GM18909 (cell line): ENCODE measurements around the gene TOLLIP.

Experiments
- ATAC-seq: cut with Tn5 transposase; IDR thresholded peaks from one replicate; pipeline ENCODE4 v1.9.1; 2021; ENCODE audit warnings: mild to moderate bottlenecking; ENCODE audit not compliant: unreplicated experiment, poor library complexity

TOLLIP gene

DNA sequence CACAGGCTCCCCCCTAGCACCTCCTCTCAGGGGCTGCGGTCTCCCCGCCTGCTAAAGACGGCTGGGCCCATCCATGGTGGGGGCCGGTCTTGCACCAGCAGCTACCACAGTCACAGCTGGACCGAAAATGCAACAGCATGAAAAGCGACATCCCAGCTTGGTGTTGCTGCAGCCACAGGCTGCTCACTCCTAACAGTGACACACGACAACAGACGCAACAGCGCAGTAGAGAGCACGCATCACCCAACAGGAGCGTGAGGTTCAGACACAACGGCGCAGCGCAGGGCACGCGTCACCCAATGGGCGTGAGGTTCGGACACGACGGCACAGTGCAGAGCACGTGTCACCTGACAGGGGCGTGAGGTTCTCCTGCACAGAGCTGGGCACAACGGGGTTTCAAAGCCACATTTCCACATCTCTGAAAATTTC lies 24.1 kb downstream of the TOLLIP start:
- no peak for ATAC-seq

DNA sequence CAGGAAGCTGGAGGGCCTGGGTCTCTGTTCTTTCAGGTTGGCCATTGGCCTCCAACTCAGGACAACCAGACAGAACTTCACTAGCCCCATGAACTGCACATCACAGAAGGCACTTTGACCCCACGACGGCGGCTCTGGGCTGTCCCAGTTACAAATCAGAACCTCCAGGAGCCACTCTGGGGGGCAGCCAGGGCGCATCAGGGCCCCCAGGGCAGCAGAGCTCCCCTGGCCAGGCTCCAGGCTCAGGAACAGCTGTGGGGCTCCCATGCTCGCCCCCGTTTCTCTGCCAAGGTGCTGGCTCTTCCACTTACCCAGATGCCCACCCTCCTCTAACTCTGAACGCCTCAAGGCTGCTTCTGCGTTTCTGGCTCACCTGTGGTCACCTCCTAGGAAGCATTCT lies 25.5 kb downstream of the TOLLIP start:
- no peak for ATAC-seq

DNA sequence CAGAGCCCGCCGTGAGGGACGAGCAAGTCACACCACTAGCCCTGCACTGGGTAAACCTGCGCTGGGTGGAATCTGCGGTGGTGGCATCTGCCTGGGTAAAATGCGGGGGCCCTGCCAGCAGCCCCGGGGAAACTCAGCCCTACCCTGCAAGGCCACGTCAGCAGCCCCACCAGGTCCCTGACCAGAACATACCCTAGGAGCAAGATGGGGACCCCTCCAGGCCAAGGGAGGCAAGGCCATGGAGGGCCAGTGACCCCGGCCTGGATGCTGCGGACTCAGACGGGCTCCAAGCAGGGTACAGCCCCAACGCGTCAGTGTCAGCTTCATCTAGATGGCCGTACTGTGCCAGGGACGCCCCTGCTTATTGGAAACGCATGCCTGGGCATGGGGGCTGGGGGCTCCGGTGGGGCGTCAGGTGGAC lies 26.3 kb downstream of the TOLLIP start:
- no peak for ATAC-seq

DNA sequence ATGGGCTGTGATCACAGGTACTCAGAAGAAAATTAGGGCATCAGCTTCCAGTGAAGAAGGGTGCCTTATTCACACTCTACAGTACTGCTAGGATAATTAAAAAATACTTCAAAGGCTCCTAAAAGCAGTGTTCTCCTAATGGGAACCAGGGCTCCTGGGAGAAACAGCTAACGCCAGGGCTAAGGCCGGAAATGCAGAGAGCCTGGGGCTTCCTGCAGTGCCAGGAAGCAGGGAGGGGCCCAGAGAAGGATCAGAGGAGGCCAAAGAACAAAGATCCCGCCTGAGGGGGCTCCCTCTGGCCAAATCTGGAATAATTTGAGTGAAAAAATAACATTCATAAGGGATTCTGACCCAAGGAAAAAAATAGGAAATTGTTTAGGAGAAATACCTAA lies 27.5 kb downstream of the TOLLIP start:
- ATAC-seq: no peak

DNA sequence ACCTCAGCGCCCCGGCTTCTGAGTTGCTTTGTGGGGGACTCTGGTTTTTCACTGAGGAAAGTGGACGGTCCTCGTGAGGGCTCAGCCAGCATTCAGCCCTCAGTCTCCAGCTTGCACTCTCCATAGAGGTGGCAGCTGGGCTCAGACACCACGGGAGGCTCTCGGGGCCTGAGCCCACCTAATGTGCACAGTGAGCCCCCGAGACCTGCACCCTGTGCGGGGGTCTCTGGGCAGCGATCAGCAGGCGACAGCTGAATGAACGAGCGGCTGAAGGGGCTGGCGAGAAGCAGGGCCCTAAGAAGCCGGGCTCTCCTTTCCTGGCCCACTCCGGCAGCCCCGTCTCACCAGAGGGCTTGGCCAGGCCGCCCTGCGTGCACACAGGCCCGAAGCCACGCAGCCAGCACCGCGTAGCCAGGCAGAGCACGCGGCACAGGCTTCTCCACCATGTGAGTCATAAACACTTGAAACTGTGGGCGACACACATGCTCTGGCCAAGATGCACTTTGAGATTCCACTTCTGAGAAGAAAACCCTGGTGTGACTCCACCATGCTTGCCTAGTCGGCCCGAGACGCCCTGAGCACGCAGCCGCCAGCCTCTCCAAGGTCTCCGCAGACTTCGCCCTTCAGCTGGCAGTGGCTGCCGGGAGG lies 28.0 kb downstream of the TOLLIP start:
- ATAC-seq: no peak

DNA sequence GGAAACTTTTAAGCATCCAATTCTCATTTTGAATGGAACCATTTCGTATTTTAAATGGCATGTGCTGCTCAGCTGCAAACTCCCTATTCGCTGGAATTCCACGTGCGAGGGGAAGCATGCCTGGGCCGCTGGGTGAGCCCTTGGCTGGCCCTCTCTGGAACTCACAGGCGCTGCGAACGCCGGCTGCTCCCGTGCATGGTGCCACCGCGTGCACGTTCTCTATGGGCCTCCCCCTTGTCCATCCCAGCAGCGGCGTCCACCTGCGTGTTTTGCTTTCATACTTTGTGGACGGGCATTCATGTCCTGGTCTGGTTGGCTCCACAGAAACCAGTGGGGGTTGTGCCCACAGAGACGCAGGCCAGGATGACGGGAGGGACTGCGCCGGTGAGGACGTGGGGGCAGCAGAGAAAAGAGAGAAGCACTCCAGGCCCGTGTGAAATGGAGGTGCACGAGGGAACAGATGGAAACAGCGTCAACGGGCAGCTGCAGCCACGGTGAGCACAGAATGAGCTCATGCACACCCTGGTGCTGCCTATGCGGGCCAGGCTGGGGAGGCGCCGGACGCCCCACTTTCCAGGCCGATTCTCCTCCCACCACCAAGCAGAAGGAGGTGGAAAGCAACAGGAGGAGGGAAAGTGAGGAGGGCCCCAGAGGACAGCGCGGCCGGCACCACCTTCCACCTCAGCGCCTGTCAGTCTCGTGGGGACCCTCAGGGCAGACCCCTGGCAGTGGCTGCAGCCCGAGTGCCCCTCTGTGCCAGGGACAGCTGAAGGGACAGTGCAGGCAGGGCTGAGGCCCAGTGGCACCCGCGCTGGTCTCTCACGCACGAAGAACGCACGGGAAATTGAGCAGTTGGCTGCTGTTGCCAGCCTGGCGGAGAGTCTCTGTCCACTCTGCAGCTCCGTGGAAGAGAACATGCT lies 29.1 kb downstream of the TOLLIP start:
- no peak for ATAC-seq

DNA sequence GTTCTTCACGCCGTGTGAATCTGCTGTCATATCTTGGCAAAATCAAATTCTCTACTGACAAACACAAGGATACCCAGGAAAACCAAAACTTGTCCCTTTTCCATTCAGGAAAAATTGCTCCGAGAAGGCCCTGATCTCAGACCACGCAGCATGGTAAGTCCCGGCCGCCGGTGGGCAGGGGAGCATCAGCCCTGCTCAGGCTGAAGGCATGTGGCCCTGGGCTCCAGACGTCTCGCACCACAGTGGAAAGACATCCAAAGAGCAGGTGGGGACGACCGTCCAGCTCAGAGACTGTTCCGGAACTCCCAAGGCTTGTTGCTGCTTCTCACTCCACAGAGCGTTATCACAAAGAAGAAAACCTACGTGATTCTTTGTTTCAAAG lies 29.8 kb downstream of the TOLLIP start:
- no peak for ATAC-seq

DNA sequence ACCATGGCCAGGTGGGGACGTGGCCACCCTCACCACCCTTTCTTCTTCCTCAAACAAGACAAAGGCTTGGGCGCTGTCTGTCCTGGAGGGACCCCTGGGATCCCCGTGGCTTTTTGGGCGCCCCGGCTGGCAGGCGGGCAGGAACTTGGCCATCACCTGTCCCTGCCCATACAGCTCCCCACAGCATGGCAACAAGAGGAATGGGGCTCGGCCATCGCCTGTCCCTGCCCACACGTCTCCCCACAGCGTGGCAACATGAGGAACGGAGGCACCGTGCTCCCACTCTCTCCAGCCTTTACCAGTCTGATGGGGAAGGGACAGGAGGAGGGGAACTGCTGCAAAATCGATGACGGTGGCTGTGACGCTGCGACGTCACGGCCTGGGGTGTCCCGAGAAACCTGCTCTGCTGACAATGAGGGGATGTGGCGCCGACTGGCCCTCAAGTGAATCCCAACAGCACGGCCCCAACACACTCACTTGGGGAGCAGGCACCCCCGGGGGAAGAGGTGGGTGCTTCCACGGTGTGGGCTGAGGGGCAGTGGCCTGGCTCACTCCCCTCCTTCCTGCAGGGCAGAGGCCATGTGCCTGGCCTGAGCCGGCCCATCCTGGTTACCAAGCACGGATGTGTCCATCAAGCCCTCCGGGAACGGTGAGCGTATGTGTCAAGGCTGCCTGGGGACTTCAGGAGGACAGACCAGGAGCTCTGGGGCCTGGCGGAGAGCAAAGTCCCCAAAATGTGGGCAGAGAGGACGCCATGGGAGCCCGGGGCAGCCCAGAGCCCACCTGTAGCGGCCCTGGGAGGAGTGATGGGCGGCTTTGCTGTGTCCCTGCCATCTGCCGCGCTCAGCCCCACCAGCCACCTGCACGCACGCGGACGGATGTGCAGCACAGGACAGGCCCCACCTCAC lies 30.4 kb downstream of the TOLLIP start:
- no peak for ATAC-seq

DNA sequence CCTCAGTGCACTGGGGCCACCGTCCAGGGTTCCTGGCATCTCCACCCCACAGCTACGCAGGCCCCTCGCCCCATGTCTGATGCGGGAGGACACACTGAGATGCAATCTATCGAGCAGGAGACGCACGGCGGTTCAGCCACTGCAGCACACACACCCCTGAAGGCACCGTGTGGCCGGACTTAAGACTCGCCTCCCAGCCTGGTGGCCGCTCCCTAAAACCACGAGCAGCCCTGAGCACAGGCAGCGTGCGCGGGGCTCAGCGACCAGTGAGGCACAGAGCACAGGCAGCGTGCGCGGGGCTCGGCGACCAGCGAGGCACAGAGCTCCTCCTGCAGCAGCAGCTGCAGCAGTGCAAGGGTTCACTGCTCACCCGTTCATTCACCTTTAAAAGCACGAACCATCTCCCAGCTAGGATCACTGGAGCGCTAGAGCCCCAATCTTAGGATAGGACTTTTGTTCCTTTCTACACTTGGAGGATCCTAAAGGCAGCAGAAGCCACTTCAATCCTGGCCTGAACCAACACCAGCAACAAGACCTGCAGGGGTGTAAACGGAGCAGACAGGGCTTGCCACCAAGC lies 31.4 kb downstream of the TOLLIP start:
- no peak for ATAC-seq

DNA sequence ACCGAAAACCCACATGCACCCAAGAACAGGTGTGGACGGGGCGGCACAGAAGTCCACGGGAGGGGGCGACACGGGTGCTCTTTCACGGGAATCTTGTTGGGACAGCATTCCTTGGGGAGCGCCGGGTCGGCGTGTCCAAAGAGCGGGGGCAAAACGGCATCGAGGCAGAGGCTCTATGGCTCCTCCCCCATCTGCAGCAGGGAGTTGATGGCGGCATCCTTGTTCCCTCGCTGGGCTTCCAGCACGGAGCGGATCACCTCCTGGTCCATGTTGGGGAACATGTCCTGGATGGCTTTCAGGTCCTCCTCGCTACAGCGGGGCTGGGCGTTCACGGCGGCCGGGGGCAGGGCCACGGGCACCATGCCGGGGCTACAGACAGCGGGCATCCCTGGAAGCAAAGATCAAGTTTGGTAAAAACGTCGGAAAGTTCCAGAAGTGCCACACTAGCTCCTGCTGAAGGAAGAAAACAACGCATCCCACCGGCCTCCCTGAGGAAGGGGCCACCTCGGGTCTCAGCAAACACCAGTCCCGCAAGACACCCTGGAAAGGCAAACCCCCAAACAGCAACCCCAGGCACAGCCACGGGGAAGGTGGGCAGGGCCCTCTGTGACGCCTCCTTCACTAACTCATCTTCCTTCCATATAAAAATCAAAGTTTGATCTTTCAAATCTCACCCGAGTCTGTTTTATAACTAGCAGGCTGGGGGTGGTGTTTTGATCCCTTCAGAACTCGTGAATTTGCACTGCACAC lies 32.4 kb downstream of the TOLLIP start:
- no peak for ATAC-seq

DNA sequence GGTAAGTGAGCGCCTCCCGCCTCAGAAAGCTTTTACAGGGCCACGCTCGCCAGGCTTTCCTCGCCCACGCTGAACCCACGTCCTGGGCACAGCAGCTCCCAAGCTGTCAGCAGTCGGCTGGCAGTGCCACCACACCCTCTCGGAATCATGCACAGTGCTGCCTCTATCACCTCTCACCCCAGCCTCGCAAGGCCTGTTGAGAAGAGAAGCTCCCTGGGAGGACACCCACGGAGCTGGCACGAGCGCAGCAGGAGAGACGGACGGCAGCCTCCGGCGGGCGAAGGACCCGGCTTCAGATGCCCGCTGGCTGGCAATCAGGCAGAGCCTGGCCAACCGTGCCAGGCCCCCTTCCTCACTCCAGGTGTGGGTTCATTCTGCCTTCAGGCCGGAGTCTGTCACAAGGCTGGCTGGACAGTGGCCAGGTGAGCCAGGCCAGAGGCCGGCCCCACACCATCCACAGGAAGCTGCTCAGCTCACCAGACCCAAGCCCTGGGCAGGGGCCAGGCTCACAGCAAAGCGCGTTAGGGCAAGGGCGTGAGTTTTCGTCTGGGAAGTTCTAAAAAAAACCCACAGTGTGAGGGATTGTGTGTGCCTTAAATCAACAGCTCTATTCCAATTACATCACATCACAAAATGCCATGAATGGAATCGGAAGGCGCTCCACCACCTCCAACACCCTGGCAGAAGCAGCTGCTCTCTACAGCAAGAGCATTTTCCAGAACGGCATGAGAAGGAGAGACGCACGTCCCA lies 33.2 kb downstream of the TOLLIP start:
- no peak for ATAC-seq

DNA sequence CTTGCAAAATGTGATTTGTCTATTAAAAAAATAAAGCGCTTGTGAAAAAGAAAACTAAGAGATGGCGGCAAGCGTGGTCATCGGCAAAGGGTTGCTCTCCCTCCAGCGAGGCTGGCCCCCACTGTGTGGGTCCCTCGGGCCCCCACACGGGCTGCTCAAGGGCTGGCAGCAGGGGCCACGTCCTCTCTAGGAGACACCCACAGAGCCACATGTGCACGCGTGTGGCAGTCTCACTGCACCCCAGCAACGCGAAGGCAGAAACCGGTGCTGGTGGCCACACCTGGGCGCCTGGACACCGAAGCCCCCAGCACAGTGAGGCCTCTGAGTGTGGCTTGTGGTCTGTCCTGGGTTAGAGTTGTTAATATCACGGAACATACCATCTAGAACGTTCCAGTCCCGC lies 34.4 kb downstream of the TOLLIP start:
- no peak for ATAC-seq

DNA sequence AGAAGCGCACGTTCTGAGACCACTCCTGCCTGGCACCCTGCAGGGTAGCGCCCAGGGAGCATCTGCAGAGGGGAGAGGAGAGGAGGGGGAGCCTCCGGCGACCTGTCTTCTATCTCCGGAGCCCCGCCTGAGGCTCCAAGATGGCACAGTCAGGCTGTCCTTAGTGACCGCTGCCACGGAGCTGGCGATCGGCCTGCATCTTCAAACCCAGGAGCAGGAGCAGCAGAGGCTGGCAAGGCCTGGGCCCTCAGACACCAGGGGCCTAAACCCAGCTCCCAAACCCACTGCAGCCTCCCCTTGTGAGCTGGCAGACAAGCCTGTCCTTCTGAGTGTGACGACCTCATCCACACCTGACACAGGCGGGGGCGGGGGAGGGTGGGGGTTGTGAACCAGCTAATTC lies 34.9 kb downstream of the TOLLIP start:
- ATAC-seq: no peak

DNA sequence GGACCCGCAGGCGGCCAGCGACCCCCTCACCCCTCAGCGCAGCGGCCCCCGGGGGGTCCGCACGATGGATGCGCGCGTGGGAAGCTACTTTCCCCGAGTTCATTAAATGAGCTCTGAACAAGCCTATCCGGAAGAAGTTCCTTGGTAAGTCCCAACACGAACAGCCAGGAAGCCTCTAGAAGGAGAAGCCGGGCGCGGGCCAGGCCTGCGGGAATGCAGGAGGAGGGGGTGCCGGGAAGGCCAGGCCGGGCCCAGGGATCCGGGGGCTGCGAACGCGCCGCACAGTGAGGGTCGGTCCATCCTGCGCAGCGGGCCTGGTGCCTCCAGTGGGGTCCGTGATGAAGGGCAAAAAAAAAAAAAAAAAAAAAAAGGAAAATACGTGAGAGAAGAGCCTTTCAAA lies 36.9 kb downstream of the TOLLIP start:
- ATAC-seq: no peak

DNA sequence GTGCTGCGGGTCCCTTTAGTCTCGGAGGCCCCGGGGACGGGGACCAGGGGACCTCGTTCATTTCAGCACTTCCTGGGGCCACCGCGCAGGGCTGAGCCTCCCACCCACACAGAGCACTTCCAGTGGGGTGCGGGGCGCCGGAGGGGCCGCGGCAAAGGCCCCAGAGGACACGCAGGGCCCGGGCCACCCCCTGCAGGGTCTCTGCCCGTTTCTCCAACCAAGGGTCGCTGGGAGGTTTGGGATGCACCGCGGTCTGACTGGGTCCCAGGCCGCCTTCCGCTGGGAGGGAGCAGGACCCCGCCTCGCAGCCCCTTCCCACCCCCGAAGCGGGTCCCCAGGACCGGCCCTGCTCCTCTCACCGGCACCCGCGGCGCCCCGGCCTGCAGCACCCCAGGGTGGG lies 37.5 kb downstream of the TOLLIP start:
- no peak for ATAC-seq

DNA sequence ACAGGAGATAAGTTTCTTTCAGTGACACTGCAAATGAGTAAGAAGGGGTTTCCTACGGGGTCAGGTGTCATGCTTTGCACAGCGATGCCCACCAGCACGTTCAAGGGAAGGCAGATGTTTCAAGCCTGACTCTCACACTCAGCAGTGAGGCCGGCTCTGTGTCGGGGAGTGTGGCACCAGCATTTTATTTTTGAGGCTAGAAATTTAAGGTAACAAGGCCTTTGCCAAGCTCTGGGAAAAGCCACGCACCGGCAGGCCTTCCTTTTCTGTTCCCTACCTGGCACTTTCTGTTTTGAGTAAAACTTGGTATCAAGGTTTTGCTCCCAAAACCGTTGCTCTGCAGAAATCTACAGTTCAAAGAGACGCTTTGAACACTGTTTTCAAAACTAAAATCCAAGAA lies 38.0 kb downstream of the TOLLIP start:
- no peak for ATAC-seq

DNA sequence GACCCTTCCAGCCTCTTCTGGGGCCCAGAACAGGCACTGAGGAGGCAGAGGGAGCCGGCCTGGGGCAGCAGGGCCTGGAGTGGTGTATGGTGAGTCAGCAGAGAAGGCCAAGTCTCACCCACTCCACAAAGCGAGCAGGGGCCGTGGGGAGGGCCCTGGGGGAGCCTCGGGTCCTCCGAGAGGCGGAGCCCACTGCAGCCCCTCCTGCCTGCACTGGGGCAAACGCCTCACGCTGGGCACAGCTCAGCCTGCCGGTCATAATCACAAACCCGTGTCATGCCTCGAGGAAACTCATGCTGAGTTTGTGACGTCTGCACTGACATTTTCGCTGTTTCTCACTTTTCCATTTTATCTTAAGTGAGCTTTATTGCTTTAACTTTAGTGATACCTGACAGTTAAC lies 38.4 kb downstream of the TOLLIP start:
- no peak for ATAC-seq

DNA sequence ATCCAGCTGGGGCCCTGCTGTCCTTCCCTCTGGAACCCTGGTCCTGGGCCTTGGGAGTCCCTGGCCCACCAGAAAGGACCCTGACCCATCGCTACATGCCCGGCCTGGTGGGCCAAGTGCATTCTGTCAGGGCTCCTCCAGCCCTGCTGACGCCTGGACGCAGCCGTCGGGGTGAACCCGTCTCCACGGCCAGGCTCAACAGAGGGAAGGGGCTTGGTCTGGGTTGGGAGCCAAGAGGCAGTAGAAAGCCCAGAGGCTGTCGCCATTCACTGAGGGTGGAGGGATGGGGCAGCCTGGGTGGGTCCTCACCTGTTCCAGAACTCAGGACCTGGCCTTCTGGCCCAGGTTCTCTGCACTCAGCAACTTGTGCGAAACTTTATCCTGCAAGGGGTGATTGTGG lies 39.0 kb downstream of the TOLLIP start:
- ATAC-seq: no peak

DNA sequence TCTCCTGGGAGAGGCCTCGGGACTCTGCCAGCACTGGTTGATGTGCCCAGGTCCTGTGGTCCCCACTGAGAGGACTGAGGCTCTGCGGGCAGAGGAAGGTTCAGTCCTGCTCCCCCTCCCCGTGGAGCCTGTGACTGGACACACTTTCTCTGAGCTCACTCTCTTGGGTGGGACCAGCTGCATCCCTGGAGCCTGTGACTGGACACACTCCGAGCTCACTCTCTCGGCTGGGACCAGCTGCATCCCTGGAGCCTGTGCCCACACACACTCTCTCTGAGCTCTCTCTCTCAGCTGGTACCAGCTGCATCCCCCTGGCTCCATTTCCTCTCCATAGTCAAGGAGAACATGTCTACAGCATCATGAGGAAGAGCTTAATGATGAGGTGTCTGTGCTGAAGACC lies 39.5 kb downstream of the TOLLIP start:
- ATAC-seq: no peak
